Loucy (cell line): Measurements from ENCODE around the gene ACAA1.
A peak's percentile ranks its signal among the peaks of the same experiment; 100 is the strongest.

ENCODE experiments used
- H2AFZ ChIP-seq: fragments of 200-600 bp; sonication (generic); 2 replicates; pipeline ENCODE4 v1.6.0; 2016; ENCODE audit warnings: antibody characterized with exemption, mild to moderate bottlenecking, low read length, moderate library complexity
- H3F3A ChIP-seq: fragments of 200-600 bp; 2 replicates; pipeline ENCODE4 v1.6.0; 2016; ENCODE audit warnings: antibody characterized with exemption, low read depth, mild to moderate bottlenecking
- H3K27me3 ChIP-seq: fragments of 200-600 bp; sonication (generic); 2 replicates; pipeline ENCODE4 v1.6.1; 2014; ENCODE audit warnings: low read length, mild to moderate bottlenecking; ENCODE audit not compliant: insufficient read depth, poor library complexity, severe bottlenecking
- H3K36me3 ChIP-seq: fragments of 200-600 bp; sonication (generic); 2 replicates; pipeline ENCODE4 v1.6.1; 2016; ENCODE audit warnings: low read length; ENCODE audit not compliant: insufficient read depth
- H3K4me1 ChIP-seq: fragments of 200-600 bp; sonication (generic); 2 replicates; pipeline ENCODE4 v1.5.1; 2014; ENCODE audit warnings: low read length, mild to moderate bottlenecking; ENCODE audit not compliant: insufficient read depth, poor library complexity, severe bottlenecking
- H3K4me2 ChIP-seq: fragments of 200-600 bp; sonication (generic); 2 replicates; pipeline ENCODE4 v1.6.0; 2014; ENCODE audit warnings: antibody characterized with exemption, low read length, low read depth, mild to moderate bottlenecking; ENCODE audit not compliant: poor library complexity, severe bottlenecking
- H3K4me3 ChIP-seq: fragments of 200-600 bp; sonication (generic); 2 replicates; pipeline ENCODE4 v1.5.1; 2014; ENCODE audit warnings: low read length, mild to moderate bottlenecking, mixed read lengths; ENCODE audit not compliant: poor library complexity, severe bottlenecking
- H3K79me2 ChIP-seq: fragments of 200-600 bp; sonication (generic); 2 replicates; pipeline ENCODE4 v1.6.1; 2014; ENCODE audit warnings: low read length; ENCODE audit not compliant: insufficient read depth
- H3K9ac ChIP-seq: fragments of 200-600 bp; sonication (generic); 2 replicates; pipeline ENCODE4 v1.6.0; 2014; ENCODE audit warnings: mild to moderate bottlenecking, low read depth, low read length, moderate library complexity; ENCODE audit not compliant: poor library complexity, severe bottlenecking
- H3K9me2 ChIP-seq: fragments of 200-600 bp; sonication (generic); replicated peaks from 2 replicates; pipeline ENCODE4 v1.6.1; 2016; ENCODE audit warnings: low read depth, low read length, mixed read lengths
- H3K9me3 ChIP-seq: fragments of 200-600 bp; sonication (generic); 2 replicates; pipeline ENCODE4 v1.6.1; 2014; ENCODE audit warnings: mild to moderate bottlenecking, antibody characterized with exemption, low read length, low read depth; ENCODE audit not compliant: insufficient read depth
- H4K20me1 ChIP-seq: fragments of 200-600 bp; sonication (generic); 2 replicates; pipeline ENCODE4 v1.6.0; 2014; ENCODE audit warnings: antibody characterized with exemption, low read length, mild to moderate bottlenecking; ENCODE audit not compliant: insufficient read depth, poor library complexity, severe bottlenecking
- CTCF ChIP-seq: fragments of 200-600 bp; sonication (generic); conservative IDR thresholded peaks from 2 replicates; pipeline ENCODE4 v1.5.1; 2014; ENCODE audit warnings: mild to moderate bottlenecking, antibody characterized with exemption, low read length
- EZH2phosphoT487 ChIP-seq: fragments of 200-600 bp; IDR thresholded peaks from 2 replicates; pipeline ENCODE4 v1.6.1; 2018; ENCODE audit warnings: antibody characterized with exemption, mild to moderate bottlenecking, moderate library complexity, borderline replicate concordance

The ACAA1 gene

GRCh38 chr3:38151667-38152265 lies 14.8 kb upstream of the ACAA1 start:
- Histone ChIP-seq H3K27me3 (no peaks in the 10 kb centered on the region), H3K79me2 (no peaks in the 10 kb centered on the region), H3F3A (no peaks in the 10 kb centered on the region), H3K4me3 (no peak overlapping the region), H4K20me1 (no peaks in the 10 kb centered on the region), H3K4me2 (no peak overlapping the region), H3K9me2 (no peaks in the 10 kb centered on the region), H2AFZ (no peak overlapping the region), H3K9ac (no peak overlapping the region), H3K9me3 (peaks cover 2% of the 10 kb centered on the region; the same call in 1 of the 2 replicates), H3K4me1 (peaks cover 9% of the 10 kb centered on the region), H3K36me3 (no peaks in the 10 kb centered on the region)
- no peak for TF ChIP-seq CTCF
- TF ChIP-seq EZH2phosphoT487: no peak

- H2AFZ ChIP-seq: no peak overlapping the region
- no peaks in the 10 kb centered on the region for H3K36me3 ChIP-seq
- TF ChIP-seq CTCF: peak; percentile 55
- no peak for TF ChIP-seq EZH2phosphoT487
These were observed 14.0 kb upstream of the ACAA1 start for GRCh38 chr3:38150780-38151528.

GRCh38 chr3:38149708-38150107 lies 12.8 kb upstream of the ACAA1 start:
- Histone ChIP-seq H3K4me1 (peaks cover 9% of the 10 kb centered on the region), H3K79me2 (no peaks in the 10 kb centered on the region), H4K20me1 (no peaks in the 10 kb centered on the region), H3F3A (no peaks in the 10 kb centered on the region), H2AFZ (no peak overlapping the region), H3K9me3 (peaks cover 12% of the 10 kb centered on the region; the same call in 1 of the 2 replicates), H3K4me3 (no peak overlapping the region), H3K27me3 (no peaks in the 10 kb centered on the region), H3K9ac (no peak overlapping the region), H3K4me2 (no peak overlapping the region), H3K36me3 (no peaks in the 10 kb centered on the region), H3K9me2 (no peaks in the 10 kb centered on the region)
- no peak for TF ChIP-seq EZH2phosphoT487
- no peak for TF ChIP-seq CTCF

More at GRCh38 chr3:38150780-38151528, 14.0 kb upstream of the ACAA1 start:
- H3K79me2 ChIP-seq: no peaks in the 10 kb centered on the region
- no peaks in the 10 kb centered on the region for H4K20me1 ChIP-seq
- H3K9ac ChIP-seq: no peak overlapping the region
- no peaks in the 10 kb centered on the region for H3K9me2 ChIP-seq
- no peak overlapping the region for H3K4me2 ChIP-seq
- H3K9me3 ChIP-seq: peaks cover 10% of the 10 kb centered on the region; the same call in 1 of the 2 replicates
- no peak overlapping the region for H3K4me3 ChIP-seq
- peaks cover 9% of the 10 kb centered on the region for H3K4me1 ChIP-seq
- H3F3A ChIP-seq: no peaks in the 10 kb centered on the region
- H3K27me3 ChIP-seq: no peaks in the 10 kb centered on the region
